SK-N-SH (cell line): ENCODE data around the gene APOBR.

ENCODE experiments used
- CTCF ChIP-seq: fragments of 200-600 bp; sonication (generic); IDR thresholded peaks from 2 replicates; pipeline ENCODE4 v1.6.1; 2017; ENCODE audit warnings: antibody characterized with exemption, mild to moderate bottlenecking, moderate library complexity
- FOXJ3 ChIP-seq: sonication (generic); formaldehyde crosslinking; IDR thresholded peaks from 2 replicates; pipeline ENCODE4 v1.5.1; 2020; ENCODE audit warnings: mild to moderate bottlenecking, missing genetic modification reagents
- JUND ChIP-seq: IDR thresholded peaks from 2 replicates; pipeline ENCODE4 v1.4.0; 2012
- NRF1 ChIP-seq: IDR thresholded peaks from 2 replicates; pipeline ENCODE4 v1.6.1; 2012; ENCODE audit warnings: low read depth, mild to moderate bottlenecking, low read length
- RAD21 ChIP-seq: IDR thresholded peaks from 2 replicates; pipeline ENCODE4 v1.6.1; 2012; ENCODE audit warnings: mild to moderate bottlenecking, low read length
- TAF1 ChIP-seq: IDR thresholded peaks from 2 replicates; pipeline ENCODE4 v1.6.1; 2012; ENCODE audit warnings: low read depth, mild to moderate bottlenecking, low read length, moderate library complexity, borderline replicate concordance
- TEAD4 ChIP-seq: IDR thresholded peaks from 2 replicates; pipeline ENCODE4 v1.4.0; 2012; ENCODE audit warnings: mild to moderate bottlenecking, borderline replicate concordance; ENCODE audit not compliant: insufficient read depth
- YY1 ChIP-seq: IDR thresholded peaks from 2 replicates; pipeline ENCODE4 v1.4.0; 2012; ENCODE audit warnings: low read depth, mild to moderate bottlenecking
- TF ChIP-seq, protein P1 (sequence below): fragments of 150-350 bp; IDR thresholded peaks from 2 replicates; pipeline ENCODE4 v1.6.1; 2016; ENCODE audit warnings: mild to moderate bottlenecking, low read depth, low read length

GRCh38 chr16:28546626-28547025 lies 52.2 kb downstream of the APOBR start:
- TF ChIP-seq CTCF (no peak), RAD21 (no peak), YY1 (no peak), TEAD4 (no peak), JUND (no peak), TAF1 (no peak), FOXJ3 (no peak), NRF1 (no peak)
- TF ChIP-seq, protein P1, sequence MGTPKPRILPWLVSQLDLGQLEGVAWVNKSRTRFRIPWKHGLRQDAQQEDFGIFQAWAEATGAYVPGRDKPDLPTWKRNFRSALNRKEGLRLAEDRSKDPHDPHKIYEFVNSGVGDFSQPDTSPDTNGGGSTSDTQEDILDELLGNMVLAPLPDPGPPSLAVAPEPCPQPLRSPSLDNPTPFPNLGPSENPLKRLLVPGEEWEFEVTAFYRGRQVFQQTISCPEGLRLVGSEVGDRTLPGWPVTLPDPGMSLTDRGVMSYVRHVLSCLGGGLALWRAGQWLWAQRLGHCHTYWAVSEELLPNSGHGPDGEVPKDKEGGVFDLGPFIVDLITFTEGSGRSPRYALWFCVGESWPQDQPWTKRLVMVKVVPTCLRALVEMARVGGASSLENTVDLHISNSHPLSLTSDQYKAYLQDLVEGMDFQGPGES, result no peak
